Right lobe of liver (tissue), 4 donors: ENCODE results near the gene GNAI2.

ENCODE experiments used
- CTCF ChIP-seq, 4 donors: fragments of 200-600 bp in 3 of 4; fragments of 450-650 bp in 1 of 4; IDR thresholded peaks; one replicate each; pipeline versions ENCODE4 v1.5.1 to v1.8.0; 2016 to 2022; ENCODE audit warnings: antibody characterized with exemption in 4 of 4, mild to moderate bottlenecking in 2 of 4
- POLR2A ChIP-seq: fragments of 450-650 bp; IDR thresholded peaks from one replicate; pipeline ENCODE4 v1.6.1; 2017; ENCODE audit warnings: antibody characterized with exemption, mild to moderate bottlenecking
- donor health status: DM: no; HTN: no; CAD: no.
- donor health status: DM: no; HTN: no; CAD: no.
- donor health status: DM: no; HTN: yes; CAD: no.

- peak; percentile 73 to 93 (median 80) for TF ChIP-seq CTCF (IDR thresholded peaks at IDR 0.05)
- no peak for TF ChIP-seq POLR2A
These were observed 41.7 kb upstream of the GNAI2 start for GRCh38 chr3:50194128-50194902.
